ENCODE measurements around the gene OR9Q1. TPM values are rescaled to one million over a fixed set of nuclear protein-coding genes. Genes with fewer than 3 reads are reported as not detected.

OR9Q1 gene
- total and polyA plus RNA-seq, 2 of the 13 experiments (the other 11 are each of a cell fraction or from before 2014, with no cell fraction given): not detected

- Histone ChIP-seq H3K9me3 (ENCODE audit: low read length) (no peaks in the 10 kb centered on the region; the same call in 1 of the 2 replicates), H3K27ac (ENCODE audit: extremely low read length, insufficient read depth, low read length) (no peak overlapping the region), H4K20me1 (ENCODE audit: insufficient read depth, low read length) (no peaks in the 10 kb centered on the region), H3K27me3 (ENCODE audit: control insufficient read depth in 1 of 2, insufficient read depth in 2 of 2, low read length in 2 of 2) (no peaks in the 10 kb centered on the region), H2AFZ (ENCODE audit: low read length) (no peak overlapping the region), H3K9ac (ENCODE audit: insufficient read depth, low read depth, low read length) (no peak overlapping the region), H3K79me2 (ENCODE audit: insufficient read depth, low read length) (no peaks in the 10 kb centered on the region), H3K4me2 (ENCODE audit: low read depth, low read length) (no peak overlapping the region), H3K4me3 (replicated peaks in 1 of 3; ENCODE audit: insufficient read depth in 1 of 3, low read depth in 2 of 3, low read length in 3 of 3) (no peak overlapping the region), H3K36me3 (replicated peaks in 1 of 2; ENCODE audit: control insufficient read depth in 1 of 2, insufficient read depth in 2 of 2, low read length in 2 of 2) (no peaks in the 10 kb centered on the region), H3K4me1 (ENCODE audit: insufficient read depth, low read length) (peaks cover 43% of the 10 kb centered on the region)
- DNase-seq (ENCODE audit: low spot score) (no peak), ATAC-seq (no peak), FAIRE-seq (no peak)
- no TSS peak for BruUV-seq (replicated peaks)
- TF ChIP-seq FIP1L1 (IDR thresholded peaks at IDR 0.05; ENCODE audit: borderline replicate concordance, insufficient read depth, low read depth, low read length): no peak
- no peak for TF ChIP-seq RARA (CRISPR knock-in tag; IDR thresholded peaks at IDR 0.05)
- WGBS (ENCODE audit: low lambda C conversion rate): 73% methylated on average over 1 of the region's 2 CpGs
- in situ Hi-C loops (cut with HindIII; ENCODE audit: extremely low pct_ligation_motif_present, low pct_unique_long_range_greater_than_20kb) (no loop called here), intact Hi-C loops (cut with micrococcal nuclease; ENCODE audit: unreplicated experiment) (no loop called here)
- CTCF ChIA-PET (ENCODE audit: low intra/inter-chr PET ratio, low total read pairs): no interaction called here
- POLR2A ChIA-PET: no interaction called here
Observed at GRCh38 chr11:58003036-58003435, 20.6 kb upstream of the OR9Q1 start.

- in situ Hi-C loops (cut with HindIII; ENCODE audit: extremely low pct_ligation_motif_present, low pct_unique_long_range_greater_than_20kb): no loop called here
- FAIRE-seq (no peak), DNase-seq (ENCODE audit: low spot score) (no peak), ATAC-seq (no peak)
- H3K27me3 ChIP-seq (ENCODE audit: control insufficient read depth in 1 of 2, insufficient read depth in 2 of 2, low read length in 2 of 2): no peaks in the 10 kb centered on the region
- no peaks in the 10 kb centered on the region for H4K20me1 ChIP-seq (ENCODE audit: insufficient read depth, low read length)
- intact Hi-C loops (cut with micrococcal nuclease; ENCODE audit: unreplicated experiment): no loop called here
- no peaks in the 10 kb centered on the region; the same call in 1 of the 2 replicates for H3K9me3 ChIP-seq (ENCODE audit: low read length)
- no peak overlapping the region for H3K9ac ChIP-seq (ENCODE audit: insufficient read depth, low read depth, low read length)
- no peak overlapping the region for H3K4me3 ChIP-seq (replicated peaks in 1 of 3; ENCODE audit: insufficient read depth in 1 of 3, low read depth in 2 of 3, low read length in 3 of 3)
- no TSS peak for BruUV-seq (replicated peaks)
- no peak overlapping the region for H3K4me2 ChIP-seq (ENCODE audit: low read depth, low read length)
- H3K36me3 ChIP-seq (replicated peaks in 1 of 2; ENCODE audit: control insufficient read depth in 1 of 2, insufficient read depth in 2 of 2, low read length in 2 of 2): no peaks in the 10 kb centered on the region
- H3K27ac ChIP-seq (ENCODE audit: extremely low read length, insufficient read depth, low read length): no peak overlapping the region
- H3K4me1 ChIP-seq (ENCODE audit: insufficient read depth, low read length): peaks cover 43% of the 10 kb centered on the region
- POLR2A ChIA-PET: no interaction called here
- H2AFZ ChIP-seq (ENCODE audit: low read length): no peak overlapping the region
- CTCF ChIA-PET (ENCODE audit: low intra/inter-chr PET ratio, low total read pairs): no interaction called here
- no peaks in the 10 kb centered on the region for H3K79me2 ChIP-seq (ENCODE audit: insufficient read depth, low read length)
- TF ChIP-seq ZNF333 (CRISPR knock-in tag; IDR thresholded peaks at IDR 0.05; ENCODE audit: borderline replicate concordance) (no peak), TBX3 (IDR thresholded peaks at IDR 0.05; ENCODE audit: borderline replicate concordance) (no peak), SP4 (CRISPR knock-in tag; IDR thresholded peaks at IDR 0.05) (no peak), PRMT3 (CRISPR knock-in tag; IDR thresholded peaks at IDR 0.05; ENCODE audit: borderline replicate concordance, low read depth) (no peak), ZFX (CRISPR knock-in tag; IDR thresholded peaks at IDR 0.05; ENCODE audit: low read depth) (no peak), DPF2 (CRISPR knock-in tag; IDR thresholded peaks at IDR 0.05; ENCODE audit: borderline replicate concordance, low read depth) (no peak), RBM22 (optimal IDR thresholded peaks at IDR 0.05; ENCODE audit: low read length) (no peak), ATF6 (CRISPR knock-in tag; conservative IDR thresholded peaks at IDR 0.05) (no peak), MEF2D (CRISPR knock-in tag; IDR thresholded peaks at IDR 0.05) (no peak), HOMEZ (CRISPR knock-in tag; IDR thresholded peaks at IDR 0.05; ENCODE audit: low read depth) (no peak), HIC2 (CRISPR knock-in tag; IDR thresholded peaks at IDR 0.05; ENCODE audit: low read depth) (no peak), MXI1 (IDR thresholded peaks at IDR 0.05; ENCODE audit: borderline replicate concordance, low read depth, low read length) (no peak)
Observed at GRCh38 chr11:58003591-58003990, 20.1 kb upstream of the OR9Q1 start.
